Thoracic aorta (tissue), 2 donors: Measurements from ENCODE around the gene MSI2. TPM values are rescaled to one million over a fixed set of nuclear protein-coding genes. Genes with fewer than 3 reads are reported as not detected.
"Not testable (repeated sequence)": the region's sequence is repeated elsewhere in the genome, so short reads cannot be mapped to it uniquely, and the experiment has no call there.

Experiments used
- ATAC-seq: fragments of 150-250 bp; one replicate; pipeline ENCODE4 v1.8.0; 2017; ENCODE audit warnings: low read depth; ENCODE audit not compliant: insufficient number of reproducible peaks, low FRiP score
- DNase-seq: peaks from one replicate; pipeline ENCODE4 v3.0.0-alpha.2; 2020; ENCODE audit warnings: low spot score
- H3K27ac ChIP-seq, 2 donors: fragments of 200-600 bp; sonication (generic); 1 replicate in 1 of 2; 2 replicates in 1 of 2; pipeline ENCODE4 v1.5.1; 2016; ENCODE audit warnings: mild to moderate bottlenecking in 2 of 2, moderate library complexity in 2 of 2
- H3K27me3 ChIP-seq: fragments of 200-600 bp; sonication (generic); replicated peaks from 2 replicates; pipeline ENCODE4 v1.6.0; 2016; ENCODE audit warnings: mild to moderate bottlenecking; ENCODE audit not compliant: insufficient read depth
- H3K36me3 ChIP-seq: fragments of 200-600 bp; sonication (generic); one replicate; pipeline ENCODE4 v1.5.1; 2016
- H3K4me1 ChIP-seq, 2 donors: fragments of 200-600 bp; sonication (generic); 1 replicate in 1 of 2; 2 replicates in 1 of 2; pipeline versions ENCODE4 v1.5.1 to v1.6.0; 2016; ENCODE audit warnings: low read depth in 2 of 2, mild to moderate bottlenecking in 1 of 2; ENCODE audit not compliant: control insufficient read depth in 1 of 2
- H3K4me3 ChIP-seq: fragments of 200-600 bp; sonication (generic); 2 replicates; pipeline ENCODE4 v1.5.1; 2016; ENCODE audit warnings: mild to moderate bottlenecking
- H3K9me3 ChIP-seq: fragments of 200-600 bp; sonication (generic); 2 replicates; pipeline ENCODE4 v1.5.1; 2016
- total RNA-seq, 2 donors: library from RNA; depleted of rRNA; stranded (reverse); fragments of >200 nt; gene quantifications; one replicate each; pipeline versions ENCODE4 v1.1.0 to v1.2.3, GENCODE V29; 2016
- TF ChIP-seq, protein P1 (sequence below): fragments of 200-600 bp; sonication (generic); IDR thresholded peaks from one replicate; pipeline ENCODE4 v1.5.1; 2019; ENCODE audit warnings: antibody characterized with exemption

MSI2 gene
- total RNA-seq, 2 donors from 2014 or later = 32.1 to 46.2 TPM

DNA sequence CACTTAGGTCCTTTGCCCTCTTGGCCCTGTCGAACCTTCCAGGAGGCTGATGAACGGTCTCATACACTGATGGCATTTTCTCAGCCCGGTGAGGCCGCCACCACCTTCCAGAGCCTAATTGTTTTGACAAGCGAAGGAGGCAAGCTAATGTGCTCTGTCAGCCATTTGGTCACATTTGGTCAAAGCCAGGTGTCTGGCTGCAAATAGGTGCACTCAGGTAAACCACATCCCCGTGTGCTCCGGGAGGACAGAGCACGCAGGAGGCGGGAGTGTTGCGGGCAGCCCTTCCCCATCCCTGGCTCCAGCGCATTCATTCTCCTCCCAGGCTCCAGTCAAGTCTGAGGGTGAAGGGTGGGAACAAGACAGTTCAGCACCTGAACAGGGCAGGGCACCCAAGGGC is 240.1 kb downstream of the MSI2 start:
- peaks cover 0 to 2% of the 10 kb centered on the region in 2 donors for H3K4me1 ChIP-seq
- DNase-seq (no peak), ATAC-seq (no peak)
- TF ChIP-seq, protein P1, sequence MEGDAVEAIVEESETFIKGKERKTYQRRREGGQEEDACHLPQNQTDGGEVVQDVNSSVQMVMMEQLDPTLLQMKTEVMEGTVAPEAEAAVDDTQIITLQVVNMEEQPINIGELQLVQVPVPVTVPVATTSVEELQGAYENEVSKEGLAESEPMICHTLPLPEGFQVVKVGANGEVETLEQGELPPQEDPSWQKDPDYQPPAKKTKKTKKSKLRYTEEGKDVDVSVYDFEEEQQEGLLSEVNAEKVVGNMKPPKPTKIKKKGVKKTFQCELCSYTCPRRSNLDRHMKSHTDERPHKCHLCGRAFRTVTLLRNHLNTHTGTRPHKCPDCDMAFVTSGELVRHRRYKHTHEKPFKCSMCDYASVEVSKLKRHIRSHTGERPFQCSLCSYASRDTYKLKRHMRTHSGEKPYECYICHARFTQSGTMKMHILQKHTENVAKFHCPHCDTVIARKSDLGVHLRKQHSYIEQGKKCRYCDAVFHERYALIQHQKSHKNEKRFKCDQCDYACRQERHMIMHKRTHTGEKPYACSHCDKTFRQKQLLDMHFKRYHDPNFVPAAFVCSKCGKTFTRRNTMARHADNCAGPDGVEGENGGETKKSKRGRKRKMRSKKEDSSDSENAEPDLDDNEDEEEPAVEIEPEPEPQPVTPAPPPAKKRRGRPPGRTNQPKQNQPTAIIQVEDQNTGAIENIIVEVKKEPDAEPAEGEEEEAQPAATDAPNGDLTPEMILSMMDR = no peak
- H3K9me3 ChIP-seq = no peaks in the 10 kb centered on the region
- no peaks in the 10 kb centered on the region for H3K36me3 ChIP-seq
- H3K27ac ChIP-seq = no peak overlapping the region
- no peaks in the 10 kb centered on the region for H3K27me3 ChIP-seq
- H3K4me3 ChIP-seq = no peak overlapping the region

DNA sequence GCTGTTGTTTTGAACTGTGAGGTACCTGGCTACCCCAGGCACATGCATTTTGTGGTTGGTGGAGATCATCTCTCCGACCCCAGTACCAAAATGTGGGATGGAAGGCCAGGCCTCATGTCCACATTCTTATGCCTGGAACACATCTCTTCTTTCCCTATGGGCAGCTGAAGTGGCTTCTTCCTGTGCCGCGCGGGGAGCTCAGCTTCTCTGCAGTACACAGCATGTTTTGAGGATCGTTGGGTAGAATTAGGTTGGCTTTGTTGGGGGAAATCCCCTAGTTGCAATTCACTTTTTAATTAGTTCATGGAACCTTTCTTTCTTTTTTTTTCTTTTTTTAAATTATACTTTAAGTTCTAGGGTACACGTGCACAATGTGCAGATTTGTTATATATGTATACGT is 242.1 kb downstream of the MSI2 start:
- ATAC-seq (no peak), DNase-seq (no peak)
- Histone ChIP-seq H3K9me3 (no peaks in the 10 kb centered on the region), H3K36me3 (no peaks in the 10 kb centered on the region), H3K27ac (no peak overlapping the region), H3K4me3 (no peak overlapping the region), H3K27me3 (no peaks in the 10 kb centered on the region), H3K4me1 (no peaks in the 10 kb centered on the region)
- TF ChIP-seq, protein P1 = no peak

DNA sequence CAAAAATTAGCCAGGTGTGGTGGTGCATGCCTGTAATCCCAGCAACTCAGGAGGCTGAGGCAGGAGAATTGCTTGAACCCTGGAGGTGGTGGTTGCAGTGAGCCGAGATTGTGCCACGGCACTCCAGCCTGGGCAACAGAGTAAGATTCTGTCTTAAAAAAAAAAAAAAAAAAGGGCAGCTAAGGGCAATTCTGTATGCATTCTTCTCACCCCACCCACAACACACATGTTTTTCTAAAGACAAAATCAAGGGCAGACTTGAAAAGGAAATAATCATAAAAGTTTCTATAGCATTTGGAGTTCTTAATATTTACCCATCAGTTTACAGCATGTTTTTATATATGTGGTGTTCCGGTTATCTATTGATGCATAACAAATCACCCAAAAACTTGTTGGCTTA is 242.9 kb downstream of the MSI2 start:
- not testable (repeated sequence) for ATAC-seq, H3K4me3 ChIP-seq, DNase-seq, H3K9me3 ChIP-seq, H3K27me3 ChIP-seq, H3K27ac ChIP-seq, H3K4me1 ChIP-seq, H3K36me3 ChIP-seq

DNA sequence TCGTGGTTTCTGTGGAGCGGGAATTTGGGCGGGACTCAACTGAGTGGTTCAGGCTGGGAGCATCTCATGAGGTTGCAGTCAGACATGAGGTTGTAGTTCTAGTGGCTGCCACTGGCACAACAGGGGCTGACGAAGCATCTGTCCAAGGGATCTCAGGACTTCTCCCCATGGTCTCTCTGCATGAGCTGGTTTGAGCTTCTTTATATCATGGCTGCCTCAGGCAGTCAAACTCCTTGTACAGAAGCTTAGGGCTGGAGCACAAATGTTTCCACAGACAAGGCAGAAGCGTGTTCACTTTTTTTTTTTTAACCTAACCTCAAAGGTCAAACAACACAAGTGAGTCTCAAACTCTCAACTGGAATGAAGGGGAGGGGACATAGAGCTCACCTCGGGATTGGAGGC is 243.3 kb downstream of the MSI2 start:
- Histone ChIP-seq H3K4me3 (no peak overlapping the region), H3K4me1 (no peaks in the 10 kb centered on the region), H3K27ac (no peak overlapping the region), H3K9me3 (no peaks in the 10 kb centered on the region), H3K27me3 (no peaks in the 10 kb centered on the region), H3K36me3 (no peaks in the 10 kb centered on the region)
- ATAC-seq = no peak
- DNase-seq = no peak
- TF ChIP-seq, protein P1 = no peak

DNA sequence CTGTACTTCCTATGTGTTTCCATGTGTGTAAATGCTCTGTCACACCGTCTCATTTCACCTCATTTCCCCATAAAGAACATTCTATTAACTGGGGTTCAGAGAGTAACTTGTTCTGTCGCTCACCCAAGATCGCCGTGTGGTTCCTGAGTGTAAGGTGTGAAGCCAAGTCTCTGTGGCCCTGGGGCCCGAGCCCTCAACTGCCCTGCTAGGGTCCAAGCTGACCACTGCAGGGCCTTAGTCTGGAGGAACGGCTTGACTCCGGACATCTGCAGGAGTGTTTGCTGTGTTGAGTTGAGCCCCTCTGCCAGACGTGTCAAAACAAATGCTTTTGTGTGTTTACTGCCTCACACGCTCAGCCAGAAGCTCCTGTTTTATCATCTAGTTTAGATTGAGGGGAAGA is 244.7 kb downstream of the MSI2 start:
- Histone ChIP-seq H3K4me1 (peaks cover 0 to under 1% of the 10 kb centered on the region in 2 donors), H3K4me3 (no peak overlapping the region), H3K27me3 (no peaks in the 10 kb centered on the region), H3K9me3 (no peaks in the 10 kb centered on the region), H3K36me3 (no peaks in the 10 kb centered on the region), H3K27ac (no peak overlapping the region)
- DNase-seq = no peak
- TF ChIP-seq, protein P1 = no peak
- ATAC-seq = no peak

DNA sequence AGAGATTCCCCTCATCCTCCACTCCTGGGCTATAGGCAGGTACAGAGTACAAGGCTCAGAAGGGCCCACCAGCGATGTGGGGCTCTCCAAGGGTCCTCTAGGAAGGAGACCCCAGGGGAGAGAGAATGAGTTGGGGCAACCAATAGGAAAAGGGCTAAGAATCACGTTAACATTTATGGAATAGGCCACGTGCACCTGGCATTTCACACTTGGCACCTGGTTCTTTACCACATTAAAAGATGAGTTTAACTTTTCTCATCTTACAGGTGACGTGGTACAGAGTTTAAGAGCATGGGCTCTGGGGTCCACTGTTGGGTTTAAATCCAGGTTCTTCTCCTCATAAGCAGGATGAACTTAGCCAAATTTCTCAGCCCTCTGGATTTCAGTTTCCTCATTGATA is 245.7 kb downstream of the MSI2 start:
- ATAC-seq (no peak), DNase-seq (no peak)
- H3K27ac ChIP-seq = no peak overlapping the region
- peaks cover 0 to 10% of the 10 kb centered on the region in 2 donors for H3K4me1 ChIP-seq
- H3K27me3 ChIP-seq = no peaks in the 10 kb centered on the region
- TF ChIP-seq, protein P1 = no peak
- no peaks in the 10 kb centered on the region for H3K36me3 ChIP-seq
- H3K4me3 ChIP-seq = no peak overlapping the region
- no peaks in the 10 kb centered on the region for H3K9me3 ChIP-seq
